OCI-LY3 (cell line): ENCODE data around the gene PTPRH.

Experiments used
- H2AFZ ChIP-seq: fragments of 200-600, 300-600 bp; shearing (Covaris generic); 2 replicates; pipeline ENCODE4 v1.6.0; 2014; ENCODE audit warnings: antibody characterized with exemption, low read depth, low read length
- H3K27ac ChIP-seq: fragments of 200-600, 300-600 bp; sonication (generic); 2 replicates; pipeline ENCODE4 v1.5.1; 2014; ENCODE audit warnings: mild to moderate bottlenecking, low read length, moderate library complexity, mixed read lengths
- H3K27me3 ChIP-seq: fragments of 200-600, 300-600 bp; sonication (generic); 2 replicates; pipeline ENCODE4 v1.6.1; 2014; ENCODE audit warnings: low read depth, low read length, mixed read lengths
- H3K36me3 ChIP-seq: fragments of 200-600, 300-600 bp; sonication (generic); replicated peaks from 2 replicates; pipeline ENCODE3; 2014; ENCODE audit warnings: low read depth, low read length, mixed read lengths
- H3K4me1 ChIP-seq: fragments of 300-600, 200-600 bp; sonication (generic); 2 replicates; pipeline ENCODE4 v1.6.1; 2014; ENCODE audit warnings: low read length, mixed read lengths
- H3K4me2 ChIP-seq: fragments of 200-600, 300-600 bp; sonication (generic); 2 replicates; pipeline ENCODE4 v1.6.1; 2014; ENCODE audit warnings: low read length, mixed read lengths
- H3K4me3 ChIP-seq: fragments of 300-600, 200-600 bp; sonication (generic); 2 replicates; pipeline ENCODE4 v1.5.1; 2014; ENCODE audit warnings: antibody characterized with exemption, mild to moderate bottlenecking, low read length, moderate library complexity
- H3K79me2 ChIP-seq: fragments of 300-600, 200-600 bp; shearing (Covaris generic); 2 replicates; pipeline ENCODE4 v1.6.1; 2014; ENCODE audit warnings: mild to moderate bottlenecking, low read length, mixed read lengths
- H3K9ac ChIP-seq: fragments of 300-600, 200-600 bp; shearing (Covaris generic); 2 replicates; pipeline ENCODE4 v1.6.0; 2014; ENCODE audit warnings: mild to moderate bottlenecking, low read length, moderate library complexity
- H3K9me3 ChIP-seq: fragments of 200-600, 300-600 bp; shearing (Covaris generic); 2 replicates; pipeline ENCODE4 v1.6.1; 2014; ENCODE audit warnings: low read length, mixed read lengths; ENCODE audit not compliant: insufficient read depth
- H4K20me1 ChIP-seq: fragments of 200-600, 300-600 bp; sonication (generic); 2 replicates; pipeline ENCODE4 v1.6.1; 2016; ENCODE audit warnings: low read length, mixed read lengths; ENCODE audit not compliant: insufficient read depth
- CTCF ChIP-seq: fragments of 200-600, 300-600 bp; sonication (generic); IDR thresholded peaks from 2 replicates; pipeline ENCODE4 v1.5.1; 2014; ENCODE audit warnings: antibody characterized with exemption, low read length, low read depth
- EZH2phosphoT487 ChIP-seq: fragments of 200-600 bp; shearing (Covaris generic); IDR thresholded peaks from 2 replicates; pipeline ENCODE4 v1.6.1; 2018; ENCODE audit warnings: antibody characterized with exemption, mixed run types, low read depth

Gene PTPRH

GRCh38 chr19:55244004-55244680 is 34.8 kb upstream of the PTPRH start:
- no peak overlapping the region for H3K27ac ChIP-seq
- peaks cover 83% of the 10 kb centered on the region for H3K36me3 ChIP-seq
- H2AFZ ChIP-seq: no peak overlapping the region
- no peak overlapping the region for H3K9ac ChIP-seq
- no peaks in the 10 kb centered on the region for H3K9me3 ChIP-seq
- H3K4me1 ChIP-seq: no peaks in the 10 kb centered on the region
- no peaks in the 10 kb centered on the region for H3K27me3 ChIP-seq
- H3K4me3 ChIP-seq: no peak overlapping the region
- TF ChIP-seq EZH2phosphoT487: no peak
- no peak for TF ChIP-seq CTCF
- H4K20me1 ChIP-seq: peaks cover 74% of the 10 kb centered on the region
- peaks cover 84% of the 10 kb centered on the region for H3K79me2 ChIP-seq
- no peak overlapping the region for H3K4me2 ChIP-seq

- Histone ChIP-seq H3K27ac (no peak overlapping the region), H3K36me3 (peaks cover 86% of the 10 kb centered on the region), H4K20me1 (peaks cover 59% of the 10 kb centered on the region), H3K79me2 (peaks cover 75% of the 10 kb centered on the region), H3K4me2 (no peak overlapping the region), H3K9ac (no peak overlapping the region), H3K4me3 (no peak overlapping the region), H3K4me1 (no peaks in the 10 kb centered on the region), H2AFZ (no peak overlapping the region), H3K27me3 (no peaks in the 10 kb centered on the region), H3K9me3 (no peaks in the 10 kb centered on the region)
- TF ChIP-seq EZH2phosphoT487 (no peak), CTCF (no peak)
Measured at GRCh38 chr19:55242517-55242916, 33.2 kb upstream of the PTPRH start.

GRCh38 chr19:55241935-55242464 is 32.7 kb upstream of the PTPRH start:
- no peak overlapping the region for H3K27ac ChIP-seq
- TF ChIP-seq CTCF: no peak
- TF ChIP-seq EZH2phosphoT487: no peak
- H3K4me2 ChIP-seq: no peak overlapping the region
- no peaks in the 10 kb centered on the region for H3K27me3 ChIP-seq
- no peak overlapping the region for H3K9ac ChIP-seq
- H3K36me3 ChIP-seq: peaks cover 86% of the 10 kb centered on the region
- peaks cover 75% of the 10 kb centered on the region for H3K79me2 ChIP-seq
- no peak overlapping the region for H2AFZ ChIP-seq
- H3K4me3 ChIP-seq: no peak overlapping the region
- no peaks in the 10 kb centered on the region for H3K4me1 ChIP-seq
- H4K20me1 ChIP-seq: peaks cover 54% of the 10 kb centered on the region
- no peaks in the 10 kb centered on the region for H3K9me3 ChIP-seq

- no peaks in the 10 kb centered on the region for H3K4me1 ChIP-seq
- peaks cover 47% of the 10 kb centered on the region for H4K20me1 ChIP-seq
- no peaks in the 10 kb centered on the region for H3K9me3 ChIP-seq
- no peak overlapping the region for H3K4me3 ChIP-seq
- peaks cover 74% of the 10 kb centered on the region for H3K79me2 ChIP-seq
- H3K9ac ChIP-seq: no peak overlapping the region
- no peak for TF ChIP-seq EZH2phosphoT487
- no peak for TF ChIP-seq CTCF
- H2AFZ ChIP-seq: no peak overlapping the region
- H3K27me3 ChIP-seq: no peaks in the 10 kb centered on the region
- no peak overlapping the region for H3K4me2 ChIP-seq
- H3K36me3 ChIP-seq: peaks cover 87% of the 10 kb centered on the region
- H3K27ac ChIP-seq: no peak overlapping the region
Measured at GRCh38 chr19:55241143-55241934, 32.0 kb upstream of the PTPRH start.
